Fibroblast of mammary gland (primary cell): Measurements from ENCODE around the gene PDRG1.

Experiments used
- DNase-seq: peaks from one replicate; pipeline ENCODE4 v3.0.0-alpha.2; 2010; ENCODE audit warnings: low read depth
- H3K4me3 ChIP-seq: 2 replicates; pipeline ENCODE4 v1.5.1; 2011; ENCODE audit warnings: low read depth, mild to moderate bottlenecking, low read length, moderate library complexity; ENCODE audit not compliant: control insufficient read depth
- TF ChIP-seq, protein P1 (sequence below): conservative IDR thresholded peaks from 2 replicates; pipeline ENCODE4 v1.5.1; 2011; ENCODE audit warnings: low read depth, low read length, inconsistent platforms; ENCODE audit not compliant: control insufficient read depth, insufficient read depth

Gene PDRG1

GRCh38 chr20:31903627-31904386, 48.0 kb downstream of the PDRG1 start:
- TF ChIP-seq, protein P1, sequence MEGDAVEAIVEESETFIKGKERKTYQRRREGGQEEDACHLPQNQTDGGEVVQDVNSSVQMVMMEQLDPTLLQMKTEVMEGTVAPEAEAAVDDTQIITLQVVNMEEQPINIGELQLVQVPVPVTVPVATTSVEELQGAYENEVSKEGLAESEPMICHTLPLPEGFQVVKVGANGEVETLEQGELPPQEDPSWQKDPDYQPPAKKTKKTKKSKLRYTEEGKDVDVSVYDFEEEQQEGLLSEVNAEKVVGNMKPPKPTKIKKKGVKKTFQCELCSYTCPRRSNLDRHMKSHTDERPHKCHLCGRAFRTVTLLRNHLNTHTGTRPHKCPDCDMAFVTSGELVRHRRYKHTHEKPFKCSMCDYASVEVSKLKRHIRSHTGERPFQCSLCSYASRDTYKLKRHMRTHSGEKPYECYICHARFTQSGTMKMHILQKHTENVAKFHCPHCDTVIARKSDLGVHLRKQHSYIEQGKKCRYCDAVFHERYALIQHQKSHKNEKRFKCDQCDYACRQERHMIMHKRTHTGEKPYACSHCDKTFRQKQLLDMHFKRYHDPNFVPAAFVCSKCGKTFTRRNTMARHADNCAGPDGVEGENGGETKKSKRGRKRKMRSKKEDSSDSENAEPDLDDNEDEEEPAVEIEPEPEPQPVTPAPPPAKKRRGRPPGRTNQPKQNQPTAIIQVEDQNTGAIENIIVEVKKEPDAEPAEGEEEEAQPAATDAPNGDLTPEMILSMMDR = no peak
- H3K4me3 ChIP-seq = no peak overlapping the region
- DNase-seq = no peak

DNA sequence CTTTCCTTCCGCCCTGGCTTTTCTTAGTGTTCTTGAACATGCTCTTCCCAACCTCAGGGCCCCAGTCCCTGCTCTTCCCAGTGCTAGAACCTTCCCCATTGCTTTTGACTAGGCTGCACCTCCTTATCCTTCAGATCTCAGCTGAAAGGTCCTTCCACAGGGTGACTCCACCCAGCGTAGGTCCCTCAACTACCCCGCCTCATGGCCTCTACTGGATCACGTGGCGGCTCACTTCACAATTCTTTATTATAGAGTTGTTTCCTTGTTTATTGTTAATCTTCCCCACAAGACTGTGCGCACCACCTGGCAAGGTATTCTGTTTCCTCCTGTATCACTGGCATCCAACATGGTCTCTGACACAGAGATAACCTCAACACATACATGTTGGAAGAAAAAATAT, 50.2 kb downstream of the PDRG1 start:
- no peak for DNase-seq
- TF ChIP-seq, protein P1 = no peak
- H3K4me3 ChIP-seq = no peak overlapping the region

DNA sequence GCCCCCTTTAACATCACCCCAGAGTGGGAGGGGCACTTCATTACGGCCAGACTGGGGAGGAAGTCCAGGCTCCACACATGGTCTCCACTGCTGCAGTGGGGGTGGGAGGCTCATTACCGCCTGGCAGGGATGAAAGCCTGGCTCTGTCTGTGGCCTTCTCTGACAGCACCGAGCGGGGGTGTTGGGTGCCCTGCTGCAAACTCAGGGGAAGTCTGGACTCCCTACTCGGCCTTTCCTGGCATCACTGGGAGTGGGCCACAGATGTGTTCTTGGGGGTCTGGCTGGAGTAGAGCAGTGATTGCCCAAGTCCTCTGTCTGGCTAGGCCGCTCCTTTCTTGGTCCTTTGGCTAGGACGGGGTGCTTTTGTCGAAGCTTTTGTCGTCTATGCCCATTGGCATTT, 54.3 kb downstream of the PDRG1 start:
- DNase-seq = no peak
- no peak overlapping the region for H3K4me3 ChIP-seq
- TF ChIP-seq, protein P1 = no peak

DNA sequence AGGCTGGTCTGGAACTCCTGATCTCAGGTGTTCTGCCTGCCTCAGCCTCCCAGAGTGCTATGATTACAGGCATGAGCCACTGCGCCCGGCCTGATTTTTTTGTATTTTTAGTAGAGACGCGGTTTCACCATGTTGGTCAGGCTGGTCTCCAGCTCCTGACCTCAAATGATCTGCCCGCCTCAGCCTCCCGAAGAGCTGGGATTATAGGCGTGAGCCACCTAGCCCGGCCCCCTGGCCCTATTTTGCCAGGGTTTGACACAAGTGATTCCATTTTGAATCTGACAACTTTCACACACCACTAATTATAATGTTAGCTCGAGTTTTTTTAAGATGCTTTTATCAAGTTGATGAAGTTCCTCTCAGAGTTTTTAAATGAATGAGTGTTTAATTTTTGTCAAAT, 55.8 kb downstream of the PDRG1 start:
- no peak for DNase-seq
- TF ChIP-seq, protein P1 = no peak
- no peak overlapping the region for H3K4me3 ChIP-seq

DNA sequence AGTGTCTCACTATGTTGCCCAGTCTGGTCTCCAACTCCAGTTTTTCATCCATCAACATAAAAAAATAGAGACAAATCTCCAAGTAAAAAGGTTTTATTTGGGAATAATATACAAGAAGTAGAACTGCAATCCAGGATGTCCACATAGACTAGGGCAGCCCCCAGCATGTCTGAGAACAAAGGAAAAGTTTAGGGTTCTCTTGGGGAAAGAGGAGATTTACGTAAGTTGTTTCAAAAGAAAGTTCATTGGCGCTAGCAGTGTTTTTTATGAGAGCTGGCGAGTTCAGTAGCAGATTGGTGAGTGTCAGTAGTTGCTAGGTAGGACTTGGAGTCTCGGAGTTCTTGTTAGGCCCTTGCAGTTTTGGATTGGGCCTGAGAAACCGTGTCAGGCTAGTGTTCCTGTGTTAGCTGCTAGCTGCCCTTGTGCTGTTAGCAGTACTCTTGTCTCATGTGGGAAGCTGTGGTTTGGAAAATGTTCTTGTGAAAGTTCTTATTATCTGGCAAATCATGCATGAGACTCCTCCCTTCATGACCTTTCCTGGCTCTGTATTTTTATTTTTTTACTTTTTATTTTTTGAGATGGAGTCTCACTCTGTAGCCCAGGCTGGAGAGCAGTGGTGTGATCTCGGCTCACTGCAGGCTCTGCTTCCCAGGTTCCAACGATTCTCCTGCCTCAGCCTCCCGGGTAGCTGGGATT, 56.7 kb downstream of the PDRG1 start:
- DNase-seq = peak; percentile 88
- TF ChIP-seq, protein P1 = no peak
- H3K4me3 ChIP-seq = no peak overlapping the region
